Endodermal cell (in vitro differentiated cells): Measurements from ENCODE around the gene FUZ. TPM values are rescaled to one million over a fixed set of nuclear protein-coding genes. Genes with fewer than 3 reads are reported as not detected.

Experiments
- DNase-seq: peaks from one replicate; pipeline ENCODE4 v3.0.0-alpha.2; 2017
- H3K27ac ChIP-seq: 2 replicates; pipeline ENCODE4 v1.5.1; 2013; ENCODE audit warnings: mild to moderate bottlenecking, low read depth, low read length, moderate library complexity
- H3K27me3 ChIP-seq: 2 replicates; pipeline ENCODE4 v1.6.1; 2013; ENCODE audit warnings: mild to moderate bottlenecking, low read length, moderate library complexity; ENCODE audit not compliant: insufficient read depth, control insufficient read depth, poor library complexity, severe bottlenecking
- H3K36me3 ChIP-seq: 2 replicates; pipeline ENCODE4 v1.7.0; 2013; ENCODE audit warnings: mild to moderate bottlenecking, low read length, moderate library complexity; ENCODE audit not compliant: control insufficient read depth, insufficient read depth
- H3K4me1 ChIP-seq: one replicate; pipeline ENCODE4 v1.7.0; 2013; ENCODE audit warnings: low read length; ENCODE audit not compliant: control insufficient read depth, insufficient read depth
- H3K4me3 ChIP-seq: 2 replicates; pipeline ENCODE4 v1.5.1; 2013; ENCODE audit warnings: mild to moderate bottlenecking, low read length, moderate library complexity
- H3K9ac ChIP-seq: 2 replicates; pipeline ENCODE4 v1.6.1; 2013; ENCODE audit warnings: mild to moderate bottlenecking, low read length, moderate library complexity; ENCODE audit not compliant: poor library complexity, severe bottlenecking; ENCODE audit errors: extremely low read depth
- H3K9me3 ChIP-seq: 2 replicates; pipeline ENCODE4 v1.6.1; 2013; ENCODE audit warnings: mild to moderate bottlenecking, low read length, moderate library complexity; ENCODE audit not compliant: control insufficient read depth
- H3K27ac Mint-ChIP-seq: 2 replicates; pipeline ENCODE4 v1.8.0; 2020; ENCODE audit warnings: mixed read lengths
- H3K27me3 Mint-ChIP-seq: 2 replicates; pipeline ENCODE4 v1.8.0; 2021; ENCODE audit warnings: mild to moderate bottlenecking, mixed read lengths; ENCODE audit not compliant: insufficient read depth
- H3K36me3 Mint-ChIP-seq: 2 replicates; pipeline ENCODE4 v1.8.0; 2020; ENCODE audit warnings: low read depth, mixed read lengths
- H3K4me1 Mint-ChIP-seq: 2 replicates; pipeline ENCODE4 v1.8.0; 2020; ENCODE audit warnings: mixed read lengths
- H3K4me3 Mint-ChIP-seq: 2 replicates; pipeline ENCODE4 v1.8.0; 2020; ENCODE audit warnings: mild to moderate bottlenecking, moderate library complexity, mixed read lengths
- H3K9me3 Mint-ChIP-seq: 2 replicates; pipeline ENCODE4 v1.8.0; 2020; ENCODE audit warnings: mild to moderate bottlenecking, mixed read lengths
- CTCF ChIP-seq: fragments of 200-600 bp; sonication (generic); conservative IDR thresholded peaks from 2 replicates; pipeline ENCODE4 v1.5.0; 2021; ENCODE audit warnings: antibody characterized with exemption, mild to moderate bottlenecking
- WGBS, 2 experiments: methylation state at CpG; one replicate each; pipeline versions ENCODE4 v1.1.5 to v1.1.7; 2013; ENCODE audit warnings: missing lambda C conversion rate in 2 of 2, mixed read lengths in 1 of 2; ENCODE audit not compliant: insufficient coverage in 1 of 2, insufficient read length in 1 of 2; 5-methylcytosine and 5-hydroxymethylcytosine counted together
- microRNA-seq: library from miRNA; unstranded; fragments of <30 nt; microRNA quantifications from one replicate; pipeline ENCODE4 v1.2.0, GENCODE V29; 2020; ENCODE audit warnings: borderline microRNAs expressed
- total RNA-seq, 2 donors: library from RNA; stranded (reverse); fragmentation: NEBNext Ultra II Directional in 1 of 2; extraction: Animal tissue kit (Norgen Biotek cat#: 25700) in 1 of 2; gene quantifications; 2 replicates in 1 of 2; 3 replicates in 1 of 2; pipeline ENCODE4 v1.2.1, GENCODE V29; 2021

FUZ gene
- total RNA-seq, 2 donors from 2014 or later, result 26.1 to 41.2 TPM

GRCh38 chr19:49758292-49758691 is 54.8 kb downstream of the FUZ start:
- Mint-ChIP-seq H3K4me1 (peaks cover 8% of the 10 kb centered on the region), H3K27me3 (peaks cover 6% of the 10 kb centered on the region), H3K9me3 (peaks cover 18% of the 10 kb centered on the region), H3K27ac (no peak overlapping the region), H3K4me3 (no peak overlapping the region), H3K36me3 (no peaks in the 10 kb centered on the region)
- no peak overlapping the region for H3K27ac ChIP-seq
- H3K4me3 ChIP-seq, result no peak overlapping the region
- WGBS, 2 experiments, result 40 to 59% methylated on average over 3 to 7 of the region's 7 CpGs
- no peaks in the 10 kb centered on the region for H3K36me3 ChIP-seq
- H3K4me1 ChIP-seq, result peaks cover 4% of the 10 kb centered on the region
- peaks cover 10% of the 10 kb centered on the region for H3K9me3 ChIP-seq
- DNase-seq, result peak; percentile 57
- no peaks in the 10 kb centered on the region for H3K27me3 ChIP-seq
- TF ChIP-seq CTCF, result no peak
- H3K9ac ChIP-seq, result no peak overlapping the region

Small RNAs within 50 kb of the gene (microRNA-seq; reads per million reads assigned to microRNA genes)
- gene MIR4749, result 0.89 reads per million
- gene MIR6799, result not detected
- gene MIR6800, result not detected

Other genes with a start within 250 kb of the FUZ start
- gene NOSIP, start 232.7 kb downstream of the FUZ start, total RNA-seq, result 10 to 100 TPM; 58.0 to 62.3 TPM
- 1 to 10 TPM; 3.7 to 6.9 TPM for gene PRRG2, start 232.0 kb downstream of the FUZ start, total RNA-seq
- 10 to 100 TPM; 67.6 to 69.6 TPM for gene PRR12, start 222.1 kb downstream of the FUZ start, total RNA-seq
- gene RRAS, start 173.1 kb downstream of the FUZ start, total RNA-seq, result 1 to 10 TPM; 5.8 to 7.3 TPM
- 10 to 100 TPM; 84.8 to 94.5 TPM for gene SCAF1, start 171.1 kb downstream of the FUZ start, total RNA-seq
- 100 to 1,000 TPM; 127 to 128 TPM for gene IRF3, start 147.4 kb downstream of the FUZ start, total RNA-seq
- gene BCL2L12, start 147.4 kb downstream of the FUZ start, total RNA-seq, result 100 to 1,000 TPM in 1 of 2 donors, 10 to 100 TPM in 1; 91.8 to 101 TPM
- gene PRMT1, start 136.0 kb downstream of the FUZ start, total RNA-seq, result 100 to 1,000 TPM; 343 to 362 TPM
- 1 to 10 TPM; 4.6 to 7.7 TPM for gene ADM5, start 123.7 kb downstream of the FUZ start, total RNA-seq
- gene CPT1C, start 122.2 kb downstream of the FUZ start, total RNA-seq, result 10 to 100 TPM; 41.4 to 59.7 TPM
- under 1 TPM in 1 of 2 donors, not detected in 1; 0.31 TPM for gene TSKS, start 50.0 kb downstream of the FUZ start, total RNA-seq
- 100 to 1,000 TPM; 100 to 110 TPM for gene AP2A1, start 46.3 kb downstream of the FUZ start, total RNA-seq
- gene MED25, start 5.0 kb upstream of the FUZ start, total RNA-seq, result 10 to 100 TPM; 89.1 to 90.0 TPM
- 100 to 1,000 TPM; 279 to 287 TPM for gene PTOV1, start 37.9 kb upstream of the FUZ start, total RNA-seq
- gene PNKP, start 54.3 kb upstream of the FUZ start, total RNA-seq, result 100 to 1,000 TPM; 161 to 163 TPM
- gene AKT1S1, start 64.1 kb upstream of the FUZ start, total RNA-seq, result 10 to 100 TPM; 41.3 to 47.0 TPM
- 10 to 100 TPM; 40.7 to 47.3 TPM for gene TBC1D17, start 64.4 kb upstream of the FUZ start, total RNA-seq
- gene IL4I1, start 83.6 kb upstream of the FUZ start, total RNA-seq, result under 1 TPM in 1 of 2 donors, not detected in 1; 0.97 TPM
- gene ATF5, start 115.9 kb upstream of the FUZ start, total RNA-seq, result 10 to 100 TPM in 1 of 2 donors, 1 to 10 TPM in 1; 7.4 to 12.0 TPM
- 10 to 100 TPM; 84.9 to 96.4 TPM for gene NUP62, start 116.2 kb upstream of the FUZ start, total RNA-seq
- gene SIGLEC11, start 147.9 kb upstream of the FUZ start, total RNA-seq, result not detected
- 10 to 100 TPM; 43.5 to 48.9 TPM for gene VRK3, start 212.1 kb upstream of the FUZ start, total RNA-seq
- 10 to 100 TPM in 1 of 2 donors, 1 to 10 TPM in 1; 9.5 to 12.0 TPM for gene ZNF473, start 212.7 kb upstream of the FUZ start, total RNA-seq